Tibial nerve (tissue), 4 donors: Measurements from ENCODE around the gene EMILIN1. TPM values are rescaled to one million over a fixed set of nuclear protein-coding genes. Genes with fewer than 3 reads are reported as not detected.

Source experiments
- DNase-seq, 2 donors: peaks; one replicate each; pipeline ENCODE4 v3.0.0-alpha.2; 2019; ENCODE audit warnings: low spot score in 2 of 2
- H3K27ac ChIP-seq, 4 donors: fragments of 200-600 bp; sonication (generic) in 3 of 4; one replicate each; pipeline ENCODE4 v1.5.1; 2017 to 2019; ENCODE audit warnings: mild to moderate bottlenecking in 1 of 4
- H3K27me3 ChIP-seq, 2 donors: fragments of 200-600 bp; sonication (generic) in 1 of 2; one replicate each; pipeline versions ENCODE4 v1.5.1 to v1.6.0; 2017 to 2019
- H3K36me3 ChIP-seq, 3 donors: fragments of 200-600 bp; sonication (generic); one replicate each; pipeline ENCODE4 v1.5.1; 2018 to 2019
- H3K4me1 ChIP-seq, 4 donors: fragments of 200-600 bp; sonication (generic) in 3 of 4; one replicate each; pipeline ENCODE4 v1.5.1; 2017 to 2019
- H3K4me3 ChIP-seq, 4 donors: fragments of 200-600 bp; sonication (generic) in 3 of 4; one replicate each; pipeline ENCODE4 v1.5.1; 2017 to 2019; ENCODE audit warnings: mild to moderate bottlenecking in 1 of 4, moderate library complexity in 1 of 4
- H3K9me3 ChIP-seq, 4 donors: fragments of 200-600 bp; sonication (generic) in 3 of 4; one replicate each; pipeline ENCODE4 v1.5.1; 2017 to 2019
- CTCF ChIP-seq, 5 experiments: fragments of 200-600 bp in 3 of 5; fragments of 450-650 bp in 2 of 5; sonication (generic) in 3 of 5; IDR thresholded peaks; one replicate each; pipeline ENCODE4 v1.5.1; 2016 to 2019; ENCODE audit warnings: antibody characterized with exemption in 5 of 5, mild to moderate bottlenecking in 3 of 5, moderate library complexity in 2 of 5
- EP300 ChIP-seq, 2 donors: sonication (generic); formaldehyde crosslinking; IDR thresholded peaks; one replicate each; pipeline ENCODE4 v1.6.1; 2017; ENCODE audit warnings: antibody characterized with exemption in 2 of 2, mild to moderate bottlenecking in 1 of 2
- POLR2A ChIP-seq, 2 donors: fragments of 450-650 bp; IDR thresholded peaks; one replicate each; pipeline ENCODE4 v1.6.1; 2017; ENCODE audit warnings: antibody characterized with exemption in 2 of 2, mild to moderate bottlenecking in 2 of 2, moderate library complexity in 2 of 2
- WGBS, 2 donors: methylation state at CpG; one replicate each; pipeline ENCODE4 v1.1.5; 2018; 5-methylcytosine and 5-hydroxymethylcytosine counted together
- total RNA-seq, 4 donors: library from RNA; depleted of rRNA; stranded (reverse); fragments of >200 nt; gene quantifications; one replicate each; pipeline ENCODE4 v1.1.0, GENCODE V29; 2016

Gene EMILIN1
- total RNA-seq, 4 donors from 2014 or later = 56.6 to 95.1 (median 70.1) TPM

GRCh38 chr2:27054721-27055120 lies 23.7 kb upstream of the EMILIN1 start:
- WGBS, 2 donors = 95 to 96% methylated on average over 11 of the region's 11 CpGs
- Histone ChIP-seq H3K36me3 (peaks cover 0 to 66% (median 0%) of the 10 kb centered on the region in 3 donors), H3K4me1 (peaks cover 0 to 13% (median 5%) of the 10 kb centered on the region in 4 donors), H3K27me3 (no peaks in the 10 kb centered on the region), H3K9me3 (no peaks in the 10 kb centered on the region), H3K4me3 (no peak overlapping the region), H3K27ac (no peak overlapping the region)
- TF ChIP-seq EP300 (IDR thresholded peaks at IDR 0.05) = no peak
- no peak for TF ChIP-seq CTCF (IDR thresholded peaks at IDR 0.05)
- no peak for TF ChIP-seq POLR2A (IDR thresholded peaks at IDR 0.05)
- no peak for DNase-seq

GRCh38 chr2:27057184-27057583 lies 21.2 kb upstream of the EMILIN1 start:
- H3K27me3 ChIP-seq = no peaks in the 10 kb centered on the region
- H3K27ac ChIP-seq = no peak overlapping the region
- DNase-seq = no peak
- peaks cover 0 to 7% (median 2%) of the 10 kb centered on the region in 4 donors for H3K4me1 ChIP-seq
- TF ChIP-seq CTCF (IDR thresholded peaks at IDR 0.05) (no peak), EP300 (IDR thresholded peaks at IDR 0.05) (no peak), POLR2A (IDR thresholded peaks at IDR 0.05) (no peak)
- peaks cover 0 to 84% (median 0%) of the 10 kb centered on the region in 3 donors for H3K36me3 ChIP-seq
- WGBS, 2 donors = 88 to 92% methylated on average over 6 of the region's 6 CpGs
- H3K4me3 ChIP-seq = no peak overlapping the region
- no peaks in the 10 kb centered on the region for H3K9me3 ChIP-seq

GRCh38 chr2:27058210-27058609 lies 20.2 kb upstream of the EMILIN1 start:
- no peak for DNase-seq
- WGBS, 2 donors = 87 to 94% methylated on average over 10 of the region's 10 CpGs
- TF ChIP-seq POLR2A (IDR thresholded peaks at IDR 0.05) (no peak), EP300 (IDR thresholded peaks at IDR 0.05) (no peak), CTCF (IDR thresholded peaks at IDR 0.05) (no peak)
- Histone ChIP-seq H3K27me3 (no peaks in the 10 kb centered on the region), H3K36me3 (peaks cover 0 to 94% (median 0%) of the 10 kb centered on the region in 3 donors), H3K4me3 (no peak overlapping the region), H3K9me3 (no peaks in the 10 kb centered on the region), H3K27ac (no peak overlapping the region), H3K4me1 (no peaks in the 10 kb centered on the region)

GRCh38 chr2:27059141-27059820 lies 19.1 kb upstream of the EMILIN1 start:
- no peaks in the 10 kb centered on the region for H3K27me3 ChIP-seq
- no peak overlapping the region for H3K27ac ChIP-seq
- H3K4me3 ChIP-seq = no peak overlapping the region
- H3K9me3 ChIP-seq = no peaks in the 10 kb centered on the region
- H3K4me1 ChIP-seq = no peaks in the 10 kb centered on the region
- DNase-seq = no peak
- 77 to 79% methylated on average over 13 to 15 of the region's 15 CpGs for WGBS, 2 donors
- TF ChIP-seq POLR2A (IDR thresholded peaks at IDR 0.05) = no peak
- no peak for TF ChIP-seq CTCF (IDR thresholded peaks at IDR 0.05)
- no peak for TF ChIP-seq EP300 (IDR thresholded peaks at IDR 0.05)
- H3K36me3 ChIP-seq = peaks cover 0 to 88% (median 0%) of the 10 kb centered on the region in 3 donors

- TF ChIP-seq CTCF (IDR thresholded peaks at IDR 0.05) = no peak
- TF ChIP-seq EP300 (IDR thresholded peaks at IDR 0.05) = no peak
- TF ChIP-seq POLR2A (IDR thresholded peaks at IDR 0.05) = no peak
- WGBS, 2 donors = 84 to 90% methylated on average over 3 of the region's 3 CpGs
- H3K4me1 ChIP-seq = no peaks in the 10 kb centered on the region
- H3K4me3 ChIP-seq = no peak overlapping the region
- H3K36me3 ChIP-seq = peaks cover 0 to 81% (median 0%) of the 10 kb centered on the region in 3 donors
- no peak overlapping the region for H3K27ac ChIP-seq
- no peaks in the 10 kb centered on the region for H3K27me3 ChIP-seq
- H3K9me3 ChIP-seq = no peaks in the 10 kb centered on the region
- DNase-seq = no peak
These were observed 18.1 kb upstream of the EMILIN1 start for GRCh38 chr2:27060323-27060722.
